C1 segment of cervical spinal cord (tissue), 14 donors: ENCODE measurements around the gene PRRT3.
"Not testable (repeated sequence)": the region's sequence is repeated elsewhere in the genome, so short reads cannot be mapped to it uniquely, and the experiment has no call there.

Experiments
- DNase-seq, 14 donors: peaks; one replicate each; lab custom pipeline; 2025; lab: John Stamatoyannopoulos, UW

PRRT3 gene

DNA sequence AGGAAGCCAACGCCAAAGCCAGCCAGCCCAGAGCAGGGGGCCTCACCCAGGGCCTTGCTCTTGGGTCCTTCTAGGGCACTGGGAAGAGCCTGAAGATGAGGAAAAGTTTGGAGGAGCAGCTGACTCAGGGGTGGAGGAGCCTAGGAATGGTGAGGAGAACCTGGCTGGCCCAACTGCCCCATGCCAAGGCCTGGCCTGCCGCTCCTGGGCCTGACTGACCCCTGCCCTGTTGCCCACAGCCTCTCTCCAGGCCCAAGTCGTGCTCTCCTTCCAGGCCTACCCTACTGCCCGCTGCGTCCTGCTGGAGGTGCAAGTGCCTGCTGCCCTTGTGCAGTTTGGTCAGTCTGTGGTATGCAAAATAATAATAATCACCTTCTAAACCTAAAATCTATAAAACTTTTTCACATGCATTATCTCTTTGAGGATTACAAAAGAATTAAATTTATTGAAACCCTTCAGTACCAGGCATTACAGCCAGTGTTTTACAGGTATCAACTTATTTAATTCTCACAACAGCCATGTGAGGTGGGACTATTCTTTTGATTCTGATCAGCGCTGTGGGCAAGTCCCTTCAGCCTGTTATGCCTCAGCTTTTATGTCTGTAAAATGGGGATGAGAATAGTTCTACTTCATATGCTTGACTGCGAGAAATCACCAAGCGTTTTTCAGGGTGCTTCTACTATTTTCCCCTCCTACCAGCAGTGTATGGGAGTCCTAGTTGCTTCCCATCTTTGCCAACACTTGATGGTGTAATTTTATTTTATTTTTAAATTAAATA is 33.8 kb downstream of the PRRT3 start:
- no peak for DNase-seq

DNA sequence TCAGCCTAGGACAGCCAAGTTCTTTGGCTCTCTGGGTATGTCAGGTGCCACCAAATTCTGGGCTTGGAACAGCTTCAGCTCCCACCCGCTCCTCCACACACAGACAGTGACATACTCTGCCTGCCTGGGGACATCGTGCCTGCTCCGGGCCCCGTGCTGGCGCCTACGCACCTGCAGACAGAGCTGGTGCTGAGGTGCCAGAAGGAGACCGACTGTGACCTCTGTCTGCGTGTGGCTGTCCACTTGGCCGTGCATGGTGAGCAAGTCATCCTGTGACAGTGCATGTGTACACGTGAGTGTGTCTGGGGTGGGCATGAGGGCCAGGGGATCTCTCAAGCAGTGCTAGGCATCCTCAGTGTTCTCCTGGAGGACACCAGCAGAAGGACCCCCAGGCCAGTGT is 34.4 kb downstream of the PRRT3 start:
- no peak for DNase-seq

DNA sequence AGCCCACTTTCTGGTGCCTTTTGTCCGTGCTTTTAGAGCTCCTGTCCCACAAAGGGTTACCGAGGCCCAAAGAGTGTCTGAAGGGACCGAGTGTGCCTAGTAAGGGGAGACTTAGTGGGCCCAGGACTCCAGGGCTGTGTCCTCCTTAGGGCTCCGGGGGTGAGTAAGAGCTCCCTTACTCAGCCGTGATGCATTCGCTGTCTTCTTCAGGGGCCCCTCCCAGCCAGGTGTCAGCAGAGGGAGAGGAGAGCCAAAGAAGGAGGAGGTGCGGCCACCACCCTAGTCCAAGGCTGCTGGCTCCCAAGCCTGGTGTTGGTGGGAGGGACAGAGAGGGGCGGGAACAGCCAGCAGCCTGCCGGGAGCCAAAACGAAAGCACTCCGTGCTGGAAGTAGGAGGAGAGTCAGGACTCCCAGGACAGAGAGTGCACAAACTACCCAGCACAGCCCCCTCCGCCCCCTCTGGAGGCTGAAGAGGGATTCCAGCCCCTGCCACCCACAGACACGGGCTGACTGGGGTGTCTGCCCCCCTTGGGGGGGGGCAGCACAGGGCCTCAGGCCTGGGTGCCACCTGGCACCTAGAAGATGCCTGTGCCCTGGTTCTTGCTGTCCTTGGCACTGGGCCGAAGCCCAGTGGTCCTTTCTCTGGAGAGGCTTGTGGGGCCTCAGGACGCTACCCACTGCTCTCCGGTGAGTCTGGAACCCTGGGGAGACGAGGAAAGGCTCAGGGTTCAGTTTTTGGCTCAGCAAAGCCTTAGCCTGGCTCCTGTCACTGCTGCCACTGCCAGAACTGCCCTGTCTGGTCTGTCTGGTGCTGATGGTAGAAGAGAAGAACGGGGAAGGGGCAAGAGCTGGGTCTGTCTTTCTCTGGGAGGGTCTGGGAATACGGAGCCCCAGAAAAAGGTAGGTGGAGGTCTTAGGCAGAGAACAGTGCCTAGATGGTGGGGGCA is 35.2 kb downstream of the PRRT3 start, which contains the start of gene IL17RC:
IL17RC (plus strand) TSS at position 365 of the 947 bp plus-strand sequence; CDS start at position 583, 218 bp downstream.
- peak; percentile 26 to 81 (median 54) for DNase-seq

DNA sequence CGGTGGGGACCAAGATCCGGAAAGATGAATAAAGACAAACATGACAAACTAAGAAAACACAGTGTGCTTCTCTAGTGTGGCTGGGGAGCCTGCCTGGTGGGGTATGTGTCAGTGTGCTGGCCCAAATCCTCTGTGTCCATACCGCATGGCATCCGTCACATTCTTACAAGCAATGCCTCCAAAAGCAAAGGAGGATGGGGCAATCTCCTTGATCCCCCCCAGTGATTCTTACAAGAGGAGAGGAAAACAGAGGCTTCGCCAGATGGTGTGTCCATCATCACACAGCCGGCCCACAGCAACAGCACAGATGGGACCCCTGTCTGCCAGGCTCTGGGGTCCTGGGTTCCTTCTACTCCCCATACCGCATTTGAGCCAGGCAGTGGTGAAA is 35.9 kb downstream of the PRRT3 start:
- peak in 2 of 14 donors; percentile 24 to 41 for DNase-seq

DNA sequence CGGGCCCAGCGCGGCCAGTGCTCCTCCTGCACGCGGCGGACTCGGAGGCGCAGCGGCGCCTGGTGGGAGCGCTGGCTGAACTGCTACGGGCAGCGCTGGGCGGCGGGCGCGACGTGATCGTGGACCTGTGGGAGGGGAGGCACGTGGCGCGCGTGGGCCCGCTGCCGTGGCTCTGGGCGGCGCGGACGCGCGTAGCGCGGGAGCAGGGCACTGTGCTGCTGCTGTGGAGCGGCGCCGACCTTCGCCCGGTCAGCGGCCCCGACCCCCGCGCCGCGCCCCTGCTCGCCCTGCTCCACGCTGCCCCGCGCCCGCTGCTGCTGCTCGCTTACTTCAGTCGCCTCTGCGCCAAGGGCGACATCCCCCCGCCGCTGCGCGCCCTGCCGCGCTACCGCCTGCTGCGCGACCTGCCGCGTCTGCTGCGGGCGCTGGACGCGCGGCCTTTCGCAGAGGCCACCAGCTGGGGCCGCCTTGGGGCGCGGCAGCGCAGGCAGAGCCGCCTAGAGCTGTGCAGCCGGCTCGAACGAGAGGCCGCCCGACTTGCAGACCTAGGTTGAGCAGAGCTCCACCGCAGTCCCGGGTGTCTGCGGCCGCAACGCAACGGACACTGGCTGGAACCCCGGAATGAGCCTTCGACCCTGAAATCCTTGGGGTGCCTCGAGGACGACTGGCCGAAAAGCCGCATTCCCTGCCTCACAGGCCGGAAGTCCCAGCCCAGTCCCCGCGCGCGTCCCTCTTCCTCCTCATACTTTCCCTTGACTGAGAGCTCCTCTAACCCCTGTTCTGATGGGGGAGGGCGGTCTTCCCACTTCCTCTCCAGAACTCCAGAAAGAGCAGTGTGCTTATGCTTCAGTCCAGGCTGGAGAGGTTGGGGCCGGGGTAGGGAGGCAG is 36.7 kb downstream of the PRRT3 start:
- DNase-seq, result peak in 11 of 14 donors; percentile 19 to 72 (median 40)

DNA sequence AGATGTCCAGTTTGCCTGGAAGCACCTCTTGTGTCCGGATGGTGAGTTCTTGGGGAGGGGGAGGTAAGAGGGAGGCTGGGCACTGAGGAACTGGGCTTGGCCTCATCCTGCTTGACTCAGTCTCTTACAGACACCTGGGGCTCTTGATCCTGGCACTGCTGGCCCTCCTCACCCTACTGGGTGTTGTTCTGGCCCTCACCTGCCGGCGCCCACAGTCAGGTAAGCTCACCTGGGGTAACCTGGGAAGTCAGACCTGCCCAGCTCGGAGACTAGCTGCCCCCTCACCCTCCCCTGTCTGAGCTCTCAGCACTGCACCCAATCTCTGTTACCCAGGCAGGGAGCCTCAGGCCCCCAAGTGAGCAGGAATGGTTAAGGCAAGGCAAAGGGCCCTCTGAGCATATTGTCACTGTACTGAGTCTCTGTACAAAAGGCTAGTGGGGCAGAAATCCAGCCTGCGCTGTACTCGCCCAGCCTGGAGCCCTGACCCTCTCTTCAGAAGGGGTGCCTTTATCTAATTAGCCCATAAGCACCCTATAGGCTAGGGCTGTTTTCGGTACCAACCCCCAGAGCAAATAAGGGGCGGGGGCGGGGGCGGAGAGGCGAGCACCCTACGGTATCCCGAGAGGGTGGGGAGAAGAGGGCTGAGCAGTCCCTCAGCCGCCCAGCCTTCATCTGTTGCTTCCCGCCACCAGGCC is 37.5 kb downstream of the PRRT3 start:
- DNase-seq, result peak in 1 of 14 donors; percentile 3

DNA sequence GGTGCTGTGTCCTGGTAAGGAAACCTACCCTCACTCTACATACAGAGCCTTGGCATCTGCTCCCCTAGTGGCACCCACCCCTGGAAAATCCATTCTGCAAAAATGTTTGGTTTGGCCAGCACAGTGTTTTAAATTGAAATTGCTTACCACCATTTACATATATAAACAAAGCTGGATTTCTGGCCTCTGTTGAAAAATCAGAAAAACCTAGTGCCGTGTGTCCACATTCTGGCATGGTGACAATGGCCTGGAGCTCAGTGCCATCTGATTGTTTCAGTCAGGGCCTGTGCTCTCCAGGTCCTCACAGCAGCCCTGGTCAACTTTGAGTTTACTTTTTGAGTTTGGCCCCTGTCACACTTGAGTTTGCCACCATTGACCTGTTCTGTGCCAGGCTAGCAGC is 38.2 kb downstream of the PRRT3 start:
- DNase-seq, result no peak

DNA sequence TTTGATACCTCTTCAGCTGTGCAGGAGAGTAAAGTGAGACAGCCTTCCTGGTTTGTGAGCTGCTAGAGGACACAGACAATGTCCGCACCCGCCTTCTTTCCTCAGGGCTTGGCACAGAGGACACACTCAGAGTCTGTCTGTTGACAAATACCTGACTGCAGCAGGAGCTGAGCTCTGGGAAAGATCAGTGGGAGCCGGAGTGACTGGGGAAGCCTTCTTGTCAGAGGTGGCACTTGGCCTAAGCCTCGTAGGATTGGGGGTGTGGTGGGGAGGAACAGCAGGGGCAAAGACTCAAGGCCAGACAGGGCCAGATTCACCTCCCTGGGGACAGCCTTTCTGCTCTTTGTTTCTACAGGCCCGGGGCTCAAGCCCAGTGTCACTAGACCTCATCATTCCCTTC is 38.6 kb downstream of the PRRT3 start:
- no peak for DNase-seq

DNA sequence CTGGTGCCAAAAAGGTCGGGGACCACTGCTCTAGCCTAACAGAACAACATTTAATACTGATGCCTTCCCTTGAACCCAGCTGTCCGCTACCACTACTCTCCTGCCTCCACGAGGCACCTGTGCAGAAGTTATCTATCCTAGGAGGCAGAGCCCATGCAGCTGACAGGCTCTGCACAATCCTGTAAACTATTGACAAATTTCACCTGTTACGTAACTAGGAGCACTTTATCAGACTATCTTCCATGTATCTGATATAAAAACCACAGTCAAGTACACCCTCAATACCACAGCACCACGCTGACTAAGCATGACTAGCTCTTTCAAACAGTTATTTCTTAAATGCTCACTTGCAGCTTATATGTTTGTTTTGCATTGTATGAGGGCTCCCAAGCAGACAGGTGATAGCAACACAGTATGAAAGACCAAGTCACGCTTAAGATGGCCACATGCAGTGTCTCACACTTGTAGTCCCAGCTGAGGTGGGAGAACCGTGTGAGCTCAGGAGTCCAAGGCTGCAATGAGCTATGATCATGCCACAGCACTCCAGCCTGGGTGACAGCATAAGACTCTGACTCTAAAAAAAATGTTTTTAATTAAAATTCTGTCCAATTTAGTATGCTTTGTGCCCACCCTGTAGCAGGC is 39.8 kb downstream of the PRRT3 start:
- no peak for DNase-seq

DNA sequence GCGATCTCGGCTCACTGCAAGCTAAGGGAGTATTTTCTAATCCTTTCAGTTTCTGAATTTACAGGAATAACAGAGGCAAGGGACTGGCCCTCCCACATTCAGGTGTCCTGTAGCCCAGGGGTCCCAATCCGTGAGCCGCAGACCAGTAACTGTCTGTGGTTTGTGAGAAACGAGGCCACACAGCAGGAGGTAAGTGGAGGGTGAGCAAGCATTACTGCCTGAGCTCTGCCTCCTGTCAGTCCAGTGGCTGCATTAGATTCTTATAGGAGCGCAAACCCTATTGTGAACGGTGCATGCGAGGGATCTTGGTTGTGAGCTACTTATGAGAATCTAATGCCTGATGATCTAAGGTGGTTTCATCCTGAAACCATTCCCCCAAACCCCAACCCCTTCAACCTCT is 40.3 kb downstream of the PRRT3 start:
- DNase-seq, result no peak

DNA sequence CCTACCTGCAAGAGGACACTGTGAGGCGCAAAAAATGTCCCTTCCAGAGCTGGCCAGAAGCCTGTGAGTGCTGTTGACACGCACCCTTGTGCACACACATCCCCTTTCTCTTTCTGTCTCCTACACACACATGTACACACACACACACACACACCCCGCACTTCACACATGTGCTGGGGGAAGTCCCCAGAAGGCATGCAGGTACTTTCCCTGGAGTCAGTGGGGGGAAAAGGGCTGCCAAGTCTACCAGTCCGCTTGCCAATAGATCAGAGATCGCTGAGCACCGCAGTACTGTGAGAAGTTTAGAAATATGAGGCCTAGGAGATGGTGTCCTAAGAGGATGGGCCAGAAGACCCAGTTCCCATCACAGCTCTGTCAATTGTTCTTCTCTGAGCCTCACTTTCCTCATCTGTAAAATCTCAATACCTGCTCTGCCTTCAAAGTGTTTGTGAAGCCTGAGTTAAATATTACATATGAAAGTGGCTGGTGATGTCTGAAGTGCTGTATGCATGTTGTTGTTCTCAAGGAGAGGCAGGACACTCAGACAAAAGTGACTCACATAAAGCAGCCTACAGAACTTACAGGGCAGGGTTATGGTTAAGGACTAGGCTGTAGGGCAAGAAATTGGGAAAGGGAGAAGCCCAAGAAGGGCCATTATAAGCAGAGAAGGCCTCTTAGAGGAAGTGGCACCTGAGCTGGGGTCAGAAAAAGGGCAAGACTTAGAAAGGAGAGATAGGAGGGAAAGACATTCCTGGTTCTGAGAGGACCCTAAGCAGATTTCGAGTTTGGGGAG is 42.8 kb downstream of the PRRT3 start:
- no peak for DNase-seq

DNA sequence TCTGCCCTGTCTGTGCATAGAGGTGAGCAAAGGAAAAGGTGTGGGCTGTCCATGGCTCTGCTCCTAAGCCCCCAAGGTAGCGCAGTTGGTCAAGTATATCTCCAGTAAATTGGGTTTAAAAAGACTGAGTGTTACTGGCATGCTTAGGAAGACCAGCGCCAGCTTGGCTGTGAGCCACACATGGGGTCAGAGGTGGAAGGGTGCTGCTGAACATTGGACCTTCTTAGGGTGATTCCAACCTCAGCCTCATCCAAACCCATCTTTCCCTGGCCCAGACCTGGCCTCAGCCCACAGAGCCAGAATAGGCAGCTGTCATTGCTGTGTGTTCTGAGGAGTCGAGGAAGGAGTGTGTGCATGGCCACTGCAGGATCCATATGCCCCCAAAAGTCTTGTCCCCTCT is 43.9 kb downstream of the PRRT3 start:
- DNase-seq, result no peak

DNA sequence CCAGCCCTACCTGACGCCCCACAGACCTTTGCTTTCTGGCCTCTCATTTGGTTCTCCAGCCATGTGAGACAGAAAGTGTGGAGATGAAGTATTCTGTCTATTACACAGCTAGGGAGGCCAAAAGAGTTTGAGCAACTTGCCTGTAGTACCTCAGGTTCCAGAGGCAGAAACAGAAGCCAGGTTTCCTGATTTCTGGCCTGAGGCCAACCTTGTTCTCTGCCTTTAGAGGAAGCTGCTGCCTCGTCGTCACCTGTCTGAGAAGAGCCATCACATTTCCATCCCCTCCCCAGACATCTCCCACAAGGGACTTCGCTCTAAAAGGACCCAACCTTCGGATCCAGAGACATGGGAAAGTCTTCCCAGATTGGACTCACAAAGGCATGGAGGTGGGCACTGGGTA is 45.7 kb downstream of the PRRT3 start:
- DNase-seq, result no peak

DNA sequence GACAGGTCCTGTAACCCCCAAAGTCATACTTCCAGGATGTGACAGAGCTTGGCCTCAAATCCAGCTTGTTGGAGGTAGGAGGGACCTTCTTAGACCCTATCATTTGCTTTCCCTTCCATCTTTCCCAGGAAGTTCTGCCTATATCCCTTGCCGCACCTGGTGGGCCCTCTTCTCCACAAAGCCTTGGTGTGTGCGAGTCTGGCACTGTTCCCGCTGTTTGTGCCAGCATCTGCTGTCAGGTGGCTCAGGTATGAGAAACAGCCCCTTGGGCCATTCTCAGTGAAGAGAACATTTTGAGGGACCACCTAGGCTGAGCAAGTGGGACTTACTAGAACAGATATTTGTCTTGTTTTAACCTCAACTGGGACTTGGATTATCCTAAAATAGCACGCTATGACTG is 48.3 kb downstream of the PRRT3 start:
- no peak for DNase-seq

DNA sequence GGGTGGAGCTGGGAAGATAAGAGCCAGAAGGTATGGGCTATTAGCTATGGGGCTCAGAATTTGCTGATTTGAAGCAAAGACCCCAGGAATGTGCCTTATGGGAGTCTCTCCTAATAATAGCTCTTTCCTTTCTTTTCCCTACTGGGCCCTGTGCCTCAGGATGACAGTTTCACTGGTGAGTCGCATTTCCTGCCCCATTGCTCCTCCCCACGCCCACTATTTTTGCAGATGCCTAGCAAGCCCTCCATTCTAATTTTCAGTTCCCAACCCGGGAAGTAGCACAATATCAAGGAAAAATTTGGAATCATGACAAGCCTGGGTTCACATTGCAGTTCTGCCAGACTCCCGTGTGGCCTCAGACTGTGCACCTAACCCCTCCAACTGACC is 49.0 kb downstream of the PRRT3 start:
- DNase-seq, result peak in 1 of 14 donors; percentile 54

DNA sequence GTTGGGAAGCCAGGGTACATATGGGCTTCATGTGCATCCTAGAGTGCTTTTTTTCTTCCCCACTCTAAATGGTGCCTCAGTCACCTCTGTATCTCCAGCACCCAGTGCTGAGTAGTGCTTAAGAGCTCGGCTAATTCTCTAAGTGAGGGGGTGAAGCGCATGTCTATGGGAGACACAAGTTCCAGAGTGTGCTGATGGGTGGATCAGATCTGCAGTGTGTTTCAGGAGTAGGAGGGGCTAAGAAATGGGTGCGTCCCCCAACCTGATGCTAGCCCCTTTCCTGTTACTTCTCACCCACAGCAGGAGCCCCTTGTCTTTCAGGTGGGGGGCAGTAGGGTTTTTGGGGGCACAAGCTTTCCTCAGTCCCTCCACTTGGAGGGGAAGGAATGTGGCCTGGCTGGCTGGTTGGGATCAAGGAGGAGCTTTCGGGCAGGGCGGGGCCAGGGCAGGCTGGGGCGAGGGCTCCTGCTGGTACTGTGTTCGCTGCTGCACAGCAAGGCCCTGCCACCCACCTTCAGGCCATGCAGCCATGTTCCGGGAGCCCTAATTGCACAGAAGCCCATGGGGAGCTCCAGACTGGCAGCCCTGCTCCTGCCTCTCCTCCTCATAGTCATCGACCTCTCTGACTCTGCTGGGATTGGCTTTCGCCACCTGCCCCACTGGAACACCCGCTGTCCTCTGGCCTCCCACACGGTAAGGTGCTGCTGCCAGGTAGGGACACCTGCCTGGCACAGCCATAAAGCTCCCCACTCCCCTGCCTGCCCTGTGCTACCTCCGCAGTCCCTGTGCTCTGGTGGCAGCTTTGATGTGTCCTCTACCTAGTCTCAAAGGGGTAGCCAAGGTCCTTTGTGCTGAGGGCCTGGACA is 49.6 kb downstream of the PRRT3 start, which contains the start of gene IL17RE:
IL17RE (plus strand) TSS at position 477 of the 866 bp plus-strand sequence; CDS start at position 562, 85 bp downstream.
- peak in 1 of 14 donors; percentile 58 for DNase-seq

DNA sequence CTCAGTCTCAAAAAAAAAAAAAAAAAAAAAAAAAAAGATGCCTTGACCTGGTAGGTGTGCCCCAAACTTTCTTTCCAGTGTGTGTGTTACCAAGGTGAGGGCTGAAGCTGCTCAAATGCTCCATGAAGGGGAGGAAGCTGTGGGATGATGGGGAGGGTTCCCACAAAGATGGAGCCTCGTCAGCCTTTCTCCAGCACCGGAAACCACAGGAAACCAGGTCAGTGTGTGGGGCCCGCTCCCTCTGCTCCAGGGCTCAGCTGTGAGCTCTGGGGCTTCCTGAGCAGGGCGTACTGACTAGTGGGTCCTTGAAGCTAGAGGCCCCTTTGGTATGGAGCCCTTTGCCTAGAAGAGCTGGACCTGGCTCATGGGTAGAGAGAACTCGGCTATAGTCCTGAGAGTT is 50.2 kb downstream of the PRRT3 start:
- no peak for DNase-seq

DNA sequence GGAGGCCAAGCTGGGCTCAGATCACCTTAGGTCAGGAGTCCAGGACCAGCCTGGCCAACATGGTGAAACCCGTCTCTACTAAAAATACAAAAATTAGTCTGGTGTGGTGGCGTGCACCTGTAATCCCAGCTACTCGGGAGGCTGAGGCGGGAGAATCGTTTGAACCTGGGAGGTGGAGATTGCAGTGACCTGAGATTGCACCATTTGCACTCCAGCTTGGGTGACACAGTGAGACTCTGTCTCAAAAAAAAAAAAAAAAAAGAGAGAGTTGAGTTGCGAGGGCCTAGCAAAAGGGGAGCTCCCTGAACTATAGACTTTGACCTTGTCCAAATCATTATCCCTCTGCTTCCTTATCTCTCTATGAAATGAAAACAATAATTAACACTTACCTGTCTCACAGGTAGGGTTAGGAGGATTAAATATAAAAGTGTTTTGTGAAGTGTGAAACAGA is 51.2 kb downstream of the PRRT3 start:
- not testable (repeated sequence) for DNase-seq
